C4-2B (cell line): Measurements from ENCODE around the gene KRTAP5-9.
"Not testable (repeated sequence)": the region's sequence is repeated elsewhere in the genome, so short reads cannot be mapped to it uniquely, and the experiment has no call there.

Source experiments
- H3K27ac ChIP-seq: fragments of 450-650 bp; 2 replicates; pipeline ENCODE4 v1.5.1; 2017
- ZFX ChIP-seq: fragments of 450-650 bp; IDR thresholded peaks from 2 replicates; pipeline ENCODE4 v1.6.1; 2017
- TF ChIP-seq, protein P1 (sequence below): fragments of 450-650 bp; conservative IDR thresholded peaks from 2 replicates; pipeline ENCODE4 v1.5.1; 2017; ENCODE audit warnings: mild to moderate bottlenecking

KRTAP5-9 gene

DNA sequence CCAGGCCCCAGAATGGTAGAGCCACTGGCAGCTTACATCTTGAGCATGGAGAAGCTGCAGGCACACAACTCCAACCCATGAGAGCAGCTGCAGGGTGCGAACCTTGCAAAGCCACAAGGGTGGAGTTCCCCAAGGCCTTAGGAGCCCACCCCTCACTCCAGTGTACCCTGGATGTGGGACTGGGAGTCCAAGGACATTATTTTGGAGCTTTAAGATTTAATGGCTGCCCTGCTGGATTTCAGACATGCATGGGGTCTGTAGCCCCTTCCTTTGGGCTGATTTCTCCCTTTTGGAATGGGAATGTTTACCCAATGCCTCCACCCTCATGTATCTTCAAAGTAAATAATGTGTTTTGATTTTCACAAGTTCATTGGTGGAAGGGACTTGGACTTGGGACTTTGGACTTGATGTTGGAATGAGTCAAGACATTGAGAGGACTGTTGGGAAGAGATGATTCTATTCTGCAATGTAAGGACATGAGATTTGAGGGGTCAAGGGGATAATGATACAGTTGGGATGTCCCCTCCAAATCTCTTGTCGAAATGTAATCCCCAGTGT lies 22.2 kb upstream of the KRTAP5-9 start:
- TF ChIP-seq, protein P1, sequence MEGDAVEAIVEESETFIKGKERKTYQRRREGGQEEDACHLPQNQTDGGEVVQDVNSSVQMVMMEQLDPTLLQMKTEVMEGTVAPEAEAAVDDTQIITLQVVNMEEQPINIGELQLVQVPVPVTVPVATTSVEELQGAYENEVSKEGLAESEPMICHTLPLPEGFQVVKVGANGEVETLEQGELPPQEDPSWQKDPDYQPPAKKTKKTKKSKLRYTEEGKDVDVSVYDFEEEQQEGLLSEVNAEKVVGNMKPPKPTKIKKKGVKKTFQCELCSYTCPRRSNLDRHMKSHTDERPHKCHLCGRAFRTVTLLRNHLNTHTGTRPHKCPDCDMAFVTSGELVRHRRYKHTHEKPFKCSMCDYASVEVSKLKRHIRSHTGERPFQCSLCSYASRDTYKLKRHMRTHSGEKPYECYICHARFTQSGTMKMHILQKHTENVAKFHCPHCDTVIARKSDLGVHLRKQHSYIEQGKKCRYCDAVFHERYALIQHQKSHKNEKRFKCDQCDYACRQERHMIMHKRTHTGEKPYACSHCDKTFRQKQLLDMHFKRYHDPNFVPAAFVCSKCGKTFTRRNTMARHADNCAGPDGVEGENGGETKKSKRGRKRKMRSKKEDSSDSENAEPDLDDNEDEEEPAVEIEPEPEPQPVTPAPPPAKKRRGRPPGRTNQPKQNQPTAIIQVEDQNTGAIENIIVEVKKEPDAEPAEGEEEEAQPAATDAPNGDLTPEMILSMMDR = no peak
- no peak for TF ChIP-seq ZFX
- peak overlapping the region; percentile 66 for H3K27ac ChIP-seq

GRCh38 chr11:71526796-71527575 lies 21.2 kb upstream of the KRTAP5-9 start, which contains the start of gene KRTAP5-7:
Gene KRTAP5-7 (plus strand): TSS chr11:71527267. CDS start chr11:71527301, 34 bp downstream.
- H3K27ac ChIP-seq = peak within 1 kb of the TSS; percentile 66

DNA sequence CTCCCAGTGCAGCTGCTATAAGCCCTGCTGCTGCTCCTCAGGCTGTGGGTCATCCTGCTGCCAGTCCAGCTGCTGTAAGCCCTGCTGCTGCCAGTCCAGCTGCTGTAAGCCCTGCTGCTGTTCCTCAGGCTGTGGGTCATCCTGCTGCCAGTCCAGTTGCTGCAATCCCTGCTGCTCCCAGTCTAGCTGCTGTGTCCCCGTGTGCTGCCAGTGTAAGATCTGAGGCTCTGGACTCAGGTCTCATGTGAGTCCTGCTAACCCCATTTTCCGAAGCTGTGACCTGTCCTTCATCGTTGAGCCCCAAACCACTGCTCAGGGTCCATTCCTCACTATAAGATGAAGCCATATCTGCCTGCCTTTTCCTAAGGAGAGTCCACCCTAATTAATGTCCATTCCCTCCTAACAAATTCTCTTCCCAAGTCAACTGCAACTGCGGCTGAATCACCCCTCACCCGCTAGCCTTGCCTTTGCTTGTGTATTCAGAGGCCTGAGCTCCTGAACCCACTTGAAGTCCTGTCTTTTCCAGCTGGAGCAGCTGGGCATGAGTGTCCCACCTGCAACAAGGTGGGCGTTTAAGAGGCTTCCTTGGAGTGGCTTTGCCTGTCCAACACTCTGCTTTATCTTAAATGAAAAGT lies 20.5 kb upstream of the KRTAP5-9 start:
- TF ChIP-seq, protein P1 = no peak
- TF ChIP-seq ZFX = no peak
- H3K27ac ChIP-seq = peak overlapping the region; percentile 66

GRCh38 chr11:71530602-71531001 lies 17.6 kb upstream of the KRTAP5-9 start:
- TF ChIP-seq, protein P1 = no peak
- H3K27ac ChIP-seq = no peak overlapping the region

DNA sequence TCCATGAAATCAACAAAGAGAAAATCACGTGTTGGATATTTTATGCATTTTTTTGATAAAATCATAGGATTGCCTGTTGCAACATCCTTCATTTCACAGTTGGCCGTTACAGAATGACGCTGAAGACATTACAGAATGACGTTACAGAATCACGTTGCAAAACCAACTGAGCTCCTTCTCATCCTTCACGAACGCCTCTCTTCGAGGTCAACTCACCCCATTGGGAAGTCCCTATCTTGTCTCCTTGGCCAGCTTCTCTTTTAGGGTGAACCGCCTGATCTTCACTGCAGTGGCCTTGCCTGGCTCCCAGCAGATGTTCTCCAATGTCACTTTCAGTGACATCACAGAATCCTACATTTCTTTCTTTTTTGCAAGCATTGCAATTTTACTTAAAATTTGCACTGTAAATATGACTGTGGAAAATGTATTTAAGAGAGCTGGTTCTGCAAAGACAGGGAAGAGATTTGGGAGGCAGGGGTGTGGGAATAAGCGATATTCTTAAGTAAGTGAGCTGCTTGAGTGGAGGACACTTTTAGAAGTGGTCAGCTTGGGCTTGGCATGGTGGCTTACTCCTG lies 16.1 kb upstream of the KRTAP5-9 start:
- TF ChIP-seq ZFX = no peak
- TF ChIP-seq, protein P1 = no peak

DNA sequence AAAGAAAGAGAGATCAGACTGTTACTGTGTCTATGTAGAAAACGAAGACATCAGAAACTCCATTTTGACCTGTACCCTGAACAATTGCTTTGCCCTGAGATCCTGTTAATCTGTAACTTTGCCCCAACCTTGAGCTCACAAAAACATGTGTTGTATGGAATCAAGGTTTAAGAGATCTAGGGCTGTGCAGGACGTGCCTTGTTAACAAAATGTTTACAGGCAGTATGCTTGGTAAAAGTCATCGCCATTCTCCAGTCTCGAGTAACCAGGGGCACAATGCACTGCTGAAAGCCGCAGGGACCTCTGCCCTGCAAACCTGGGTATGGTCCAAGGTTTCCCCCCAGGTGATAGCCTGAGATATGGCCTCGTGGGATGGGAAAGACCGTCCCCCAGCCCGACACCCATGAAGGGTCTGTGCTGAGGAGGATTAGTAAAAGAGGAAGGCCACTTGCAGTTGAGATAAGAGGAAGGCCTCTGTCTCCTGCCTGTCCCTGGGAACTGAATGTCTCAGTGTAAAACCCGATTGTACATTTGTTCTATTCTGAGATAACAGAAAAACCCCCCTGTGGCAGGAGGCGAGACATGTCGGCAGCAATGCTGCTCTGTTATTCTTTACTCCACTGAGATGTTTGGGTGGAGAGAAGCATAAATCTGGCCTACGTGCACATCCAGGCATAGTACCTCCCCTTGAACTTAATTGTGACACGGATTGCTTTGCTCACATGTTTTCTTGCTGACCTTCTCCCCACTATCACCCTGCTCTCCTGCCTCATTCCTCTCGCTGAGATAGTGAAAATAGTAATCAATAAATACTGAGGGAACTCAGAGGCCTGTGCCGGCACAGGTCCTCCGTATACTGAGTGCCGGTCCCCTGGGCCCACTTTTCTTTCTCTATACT lies 13.3 kb upstream of the KRTAP5-9 start:
- H3K27ac ChIP-seq = not testable (repeated sequence)

More for the DNA sequence above, 16.1 kb upstream of the KRTAP5-9 start:
- no peak overlapping the region for H3K27ac ChIP-seq

- no peak overlapping the region for H3K27ac ChIP-seq
- TF ChIP-seq ZFX = no peak
- TF ChIP-seq, protein P1 = no peak
These were observed 12.4 kb upstream of the KRTAP5-9 start for GRCh38 chr11:71535825-71536224.

DNA sequence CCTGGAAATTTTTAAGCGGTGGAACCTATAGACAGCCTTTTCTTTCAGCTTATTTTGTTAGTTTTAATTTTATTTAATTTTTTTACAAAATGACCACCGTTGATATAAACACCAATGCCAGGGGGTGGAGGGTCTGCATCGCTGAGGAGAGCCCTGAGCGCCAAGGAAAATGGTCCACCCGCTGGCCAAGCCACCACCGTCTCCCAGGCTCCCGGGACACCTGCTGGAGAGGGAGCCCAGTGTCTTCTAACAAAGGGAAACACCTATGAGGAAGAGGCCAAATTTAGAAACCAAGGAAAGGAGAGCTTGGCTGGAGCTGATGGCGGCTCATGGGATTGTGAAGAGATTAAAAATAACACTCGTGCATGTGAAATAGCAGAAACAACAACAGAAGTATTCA lies 10.7 kb upstream of the KRTAP5-9 start:
- H3K27ac ChIP-seq = no peak overlapping the region
- no peak for TF ChIP-seq ZFX
- TF ChIP-seq, protein P1 = no peak

- not testable (repeated sequence) for H3K27ac ChIP-seq
These were observed 10.1 kb upstream of the KRTAP5-9 start, which contains the start of gene KRTAP5-8 for GRCh38 chr11:71537977-71538665. Gene KRTAP5-8 (plus strand): TSS chr11:71538025. CDS start chr11:71538056, 31 bp downstream.
